Gastrocnemius medialis (tissue), 4 donors: ENCODE results near the gene RTL1. TPM values are rescaled to one million over a fixed set of nuclear protein-coding genes. Genes with fewer than 3 reads are reported as not detected.

Experiments
- ATAC-seq, 2 donors: fragments of 150-250 bp; one replicate each; pipeline ENCODE4 v1.9.1; 2016
- DNase-seq, 2 donors: peaks; one replicate each; pipeline ENCODE4 v3.0.0-alpha.2; 2019
- H3K27ac ChIP-seq, 4 donors: fragments of 200-600 bp; sonication (generic); 1 replicate in 1 of 4; 2 replicates in 3 of 4; pipeline ENCODE4 v1.5.1; 2016 to 2018; ENCODE audit warnings: mild to moderate bottlenecking in 2 of 4, moderate library complexity in 1 of 4
- H3K27me3 ChIP-seq, 3 donors: fragments of 200-600 bp; sonication (generic) in 2 of 3; 1 replicate in 1 of 3; 2 replicates in 2 of 3; pipeline versions ENCODE4 v1.5.1 to v1.6.0; 2016 to 2019; ENCODE audit warnings: mild to moderate bottlenecking in 1 of 3, moderate library complexity in 1 of 3
- H3K36me3 ChIP-seq, 2 donors: fragments of 200-600 bp; sonication (generic) in 1 of 2; one replicate each; pipeline ENCODE4 v1.5.1; 2017 to 2018
- H3K4me1 ChIP-seq, 2 donors: fragments of 200-600 bp; sonication (generic) in 1 of 2; one replicate each; pipeline ENCODE4 v1.5.1; 2016 to 2017; ENCODE audit warnings: mild to moderate bottlenecking in 2 of 2
- H3K4me3 ChIP-seq, 4 donors: fragments of 200-600 bp; sonication (generic) in 3 of 4; 1 replicate in 1 of 4; 2 replicates in 3 of 4; pipeline ENCODE4 v1.5.1; 2016 to 2019; ENCODE audit warnings: mild to moderate bottlenecking in 2 of 4
- H3K9me3 ChIP-seq, 3 donors: fragments of 200-600 bp; sonication (generic) in 2 of 3; 1 replicate in 1 of 3; 2 replicates in 2 of 3; pipeline ENCODE4 v1.5.1; 2016 to 2019
- POLR2A ChIP-seq, 2 donors: fragments of 450-650 bp; IDR thresholded peaks; one replicate each; pipeline ENCODE4 v1.6.1; 2017; ENCODE audit warnings: antibody characterized with exemption in 2 of 2, mild to moderate bottlenecking in 2 of 2, moderate library complexity in 2 of 2
- in situ Hi-C, 4 donors: fragments of 200-750 bp; cut with MboI; loops; one replicate each; pipeline versions ENCODE4 v1.15.0 to v1.8.0; 2017; ENCODE audit warnings: low sequenced_read_pairs in 4 of 4
- intact Hi-C: fragments of 100-400 bp; cut with DNase I; formaldehyde crosslinking; loops from one replicate; pipeline ENCODE4 v1.15.1; 2023; ENCODE audit warnings: low total_unique reads
- total RNA-seq, 4 donors: library from RNA; depleted of rRNA; stranded (reverse); fragments of >200 nt; gene quantifications; one replicate each; pipeline versions ENCODE4 v1.1.0 to v1.2.3, GENCODE V29; 2016
- TF ChIP-seq, protein P1 (sequence below), 5 experiments: fragments of 450-650 bp in 3 of 5; fragments of 200-600 bp in 2 of 5; sonication (generic) in 2 of 5; IDR thresholded peaks in 4 of 5; conservative IDR thresholded peaks in 1 of 5; 1 replicate in 4 of 5; 2 replicates in 1 of 5; pipeline ENCODE4 v1.5.1; 2016 to 2019; ENCODE audit warnings: antibody characterized with exemption in 5 of 5, mild to moderate bottlenecking in 3 of 5, moderate library complexity in 3 of 5

Gene RTL1
- total RNA-seq, 4 donors from 2014 or later, result not detected

DNA sequence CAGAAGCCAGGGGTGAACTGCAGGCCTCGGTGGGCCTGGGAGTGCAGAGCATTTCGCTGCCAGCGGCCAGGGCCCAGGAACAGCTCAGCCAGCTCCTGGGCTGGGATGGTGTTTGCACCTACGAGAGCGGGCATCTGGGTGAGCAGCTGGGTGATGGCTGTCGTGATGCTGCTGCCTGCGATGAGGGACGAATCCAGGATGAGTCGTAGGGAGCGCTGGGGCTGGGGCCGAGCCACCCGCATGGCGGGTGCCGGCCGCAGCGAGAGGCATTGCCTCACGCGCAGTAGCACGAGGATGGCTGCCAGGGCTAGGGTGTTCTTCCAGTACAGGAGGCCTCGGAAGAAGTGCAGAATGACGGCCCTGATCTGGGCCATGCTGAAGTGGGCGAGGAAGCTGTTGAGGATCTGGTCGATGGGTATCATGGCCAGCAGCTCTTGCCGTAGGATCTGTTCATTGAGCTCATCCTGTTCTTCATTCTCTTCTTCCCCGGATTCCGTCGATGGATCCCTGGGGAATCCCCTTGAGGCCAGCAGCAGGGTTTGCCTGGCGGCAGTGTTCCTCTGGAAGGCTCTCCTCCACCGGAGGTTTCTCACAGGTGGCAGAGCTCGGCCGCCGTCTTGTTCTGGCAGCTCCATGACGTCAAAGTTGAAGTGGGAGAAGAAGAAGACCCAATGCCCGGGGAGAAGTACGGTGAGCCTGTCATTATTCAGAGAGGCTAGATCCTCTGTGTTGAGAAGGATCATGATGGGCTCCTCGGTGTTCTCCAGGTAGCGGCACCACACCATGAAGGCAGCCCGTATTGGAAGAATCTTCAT, 22.1 kb downstream of the RTL1 start:
- no peak for ATAC-seq
- intact Hi-C loops, result no loop called here
- in situ Hi-C loops, result no loop called here
- Histone ChIP-seq H3K4me3 (no peak overlapping the region), H3K27me3 (no peaks in the 10 kb centered on the region), H3K4me1 (no peaks in the 10 kb centered on the region), H3K9me3 (no peaks in the 10 kb centered on the region), H3K36me3 (no peaks in the 10 kb centered on the region), H3K27ac (no peak overlapping the region)
- TF ChIP-seq, protein P1, sequence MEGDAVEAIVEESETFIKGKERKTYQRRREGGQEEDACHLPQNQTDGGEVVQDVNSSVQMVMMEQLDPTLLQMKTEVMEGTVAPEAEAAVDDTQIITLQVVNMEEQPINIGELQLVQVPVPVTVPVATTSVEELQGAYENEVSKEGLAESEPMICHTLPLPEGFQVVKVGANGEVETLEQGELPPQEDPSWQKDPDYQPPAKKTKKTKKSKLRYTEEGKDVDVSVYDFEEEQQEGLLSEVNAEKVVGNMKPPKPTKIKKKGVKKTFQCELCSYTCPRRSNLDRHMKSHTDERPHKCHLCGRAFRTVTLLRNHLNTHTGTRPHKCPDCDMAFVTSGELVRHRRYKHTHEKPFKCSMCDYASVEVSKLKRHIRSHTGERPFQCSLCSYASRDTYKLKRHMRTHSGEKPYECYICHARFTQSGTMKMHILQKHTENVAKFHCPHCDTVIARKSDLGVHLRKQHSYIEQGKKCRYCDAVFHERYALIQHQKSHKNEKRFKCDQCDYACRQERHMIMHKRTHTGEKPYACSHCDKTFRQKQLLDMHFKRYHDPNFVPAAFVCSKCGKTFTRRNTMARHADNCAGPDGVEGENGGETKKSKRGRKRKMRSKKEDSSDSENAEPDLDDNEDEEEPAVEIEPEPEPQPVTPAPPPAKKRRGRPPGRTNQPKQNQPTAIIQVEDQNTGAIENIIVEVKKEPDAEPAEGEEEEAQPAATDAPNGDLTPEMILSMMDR (IDR thresholded peaks at IDR 0.05 in 4 of 5, conservative IDR thresholded peaks at IDR 0.05 in 1 of 5), result no peak
- TF ChIP-seq POLR2A (IDR thresholded peaks at IDR 0.05), result no peak
- no peak for DNase-seq

DNA sequence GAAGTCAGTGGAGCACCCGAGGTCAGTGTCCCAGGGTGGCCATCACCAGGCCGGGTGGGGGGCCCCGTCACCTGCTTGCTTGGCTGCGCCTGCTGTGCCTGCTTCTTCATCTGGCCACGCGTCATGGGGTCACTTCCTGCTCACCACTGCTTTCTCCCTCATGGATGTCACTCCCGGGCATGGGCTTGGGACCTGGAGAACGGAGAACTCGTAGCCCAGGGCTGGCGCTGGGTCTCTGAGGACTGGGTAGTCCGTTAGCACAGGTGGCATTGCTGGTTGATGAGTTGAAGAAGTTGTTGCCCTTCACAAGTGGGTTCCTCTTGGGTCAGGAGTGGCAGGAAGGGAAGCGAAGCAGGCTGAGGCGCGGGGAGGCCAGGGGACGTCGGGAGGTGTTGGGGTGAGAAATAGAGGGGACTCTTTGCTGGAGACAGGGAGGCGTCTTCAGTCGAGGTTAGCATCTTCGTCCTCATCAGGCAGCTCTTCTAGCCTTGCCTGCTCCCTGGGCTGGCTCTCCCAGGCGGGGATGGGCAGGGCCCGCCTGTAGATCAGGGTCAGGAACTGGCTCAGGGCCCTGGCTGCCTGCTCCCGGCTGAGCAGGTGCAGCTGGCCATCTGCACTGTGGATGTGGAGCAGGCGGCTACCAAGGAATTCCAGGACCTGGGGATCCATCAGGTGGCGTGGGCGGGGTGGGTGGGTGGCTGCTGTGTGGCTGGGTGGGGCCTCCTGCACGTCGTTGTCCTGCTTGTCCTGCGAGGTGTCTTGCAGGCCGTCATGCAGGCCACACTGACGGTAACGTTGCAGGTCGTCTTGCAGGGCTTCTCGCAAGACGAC, 23.0 kb downstream of the RTL1 start:
- no peak overlapping the region for H3K27ac ChIP-seq
- no peaks in the 10 kb centered on the region for H3K36me3 ChIP-seq
- no peak for ATAC-seq
- no peak for DNase-seq
- H3K27me3 ChIP-seq, result no peaks in the 10 kb centered on the region
- in situ Hi-C loops (no loop called here), intact Hi-C loops (no loop called here)
- H3K9me3 ChIP-seq, result no peaks in the 10 kb centered on the region
- no peak overlapping the region for H3K4me3 ChIP-seq
- TF ChIP-seq, protein P1 (IDR thresholded peaks at IDR 0.05 in 4 of 5, conservative IDR thresholded peaks at IDR 0.05 in 1 of 5), result no peak
- TF ChIP-seq POLR2A (IDR thresholded peaks at IDR 0.05), result no peak
- H3K4me1 ChIP-seq, result no peaks in the 10 kb centered on the region

DNA sequence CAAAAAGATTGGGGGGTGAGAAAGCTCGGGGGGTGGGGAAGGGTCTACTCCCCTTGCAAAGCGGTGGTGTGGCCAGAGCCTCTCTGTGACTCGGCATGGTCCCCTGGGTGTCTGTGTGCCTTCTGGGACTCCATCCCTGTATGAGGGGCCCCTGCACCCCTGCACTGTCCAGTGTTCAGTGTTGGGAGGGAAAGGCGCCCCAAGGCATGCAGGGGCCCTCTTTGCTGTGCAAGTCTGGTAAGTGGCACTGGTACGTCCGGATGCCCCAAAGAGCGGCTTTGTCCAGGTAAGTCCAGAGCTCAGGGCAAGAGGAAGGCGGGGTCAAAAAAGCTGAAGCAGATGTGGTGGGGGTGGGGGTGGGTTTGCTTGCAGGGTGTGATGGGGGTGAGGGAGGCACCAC, 23.7 kb downstream of the RTL1 start:
- H3K4me3 ChIP-seq, result no peak overlapping the region
- H3K27me3 ChIP-seq, result no peaks in the 10 kb centered on the region
- no peaks in the 10 kb centered on the region for H3K4me1 ChIP-seq
- H3K36me3 ChIP-seq, result no peaks in the 10 kb centered on the region
- ATAC-seq, result no peak
- intact Hi-C loops, result no loop called here
- no peak overlapping the region for H3K27ac ChIP-seq
- no peaks in the 10 kb centered on the region for H3K9me3 ChIP-seq
- TF ChIP-seq, protein P1 (IDR thresholded peaks at IDR 0.05 in 4 of 5, conservative IDR thresholded peaks at IDR 0.05 in 1 of 5), result no peak
- TF ChIP-seq POLR2A (IDR thresholded peaks at IDR 0.05), result no peak
- in situ Hi-C loops, result no loop called here
- DNase-seq, result no peak

DNA sequence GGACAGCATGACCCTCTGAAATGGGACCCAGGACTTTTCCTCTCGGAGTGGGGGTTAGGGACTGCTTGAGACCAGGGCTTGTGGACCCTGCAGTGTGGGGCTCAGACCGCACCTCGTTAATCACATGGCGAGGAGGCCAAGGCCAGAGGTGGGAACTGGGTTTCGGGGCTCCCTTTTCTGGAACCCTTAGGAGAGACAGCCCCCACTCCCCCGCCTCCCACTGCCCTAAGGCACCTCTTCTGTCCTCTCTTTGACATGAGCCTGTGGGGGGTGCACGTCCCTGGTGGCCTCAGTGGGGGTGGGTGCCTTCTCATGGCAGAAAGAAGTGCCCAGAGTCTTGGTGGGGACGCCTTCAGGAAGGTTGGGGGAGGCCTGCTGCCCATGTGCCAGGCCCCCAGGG, 24.3 kb downstream of the RTL1 start:
- H3K4me1 ChIP-seq, result no peaks in the 10 kb centered on the region
- intact Hi-C loops (no loop called here), in situ Hi-C loops (no loop called here)
- H3K9me3 ChIP-seq, result no peaks in the 10 kb centered on the region
- no peaks in the 10 kb centered on the region for H3K27me3 ChIP-seq
- H3K27ac ChIP-seq, result no peak overlapping the region
- H3K36me3 ChIP-seq, result no peaks in the 10 kb centered on the region
- H3K4me3 ChIP-seq, result no peak overlapping the region
- no peak for ATAC-seq
- TF ChIP-seq, protein P1 (IDR thresholded peaks at IDR 0.05 in 4 of 5, conservative IDR thresholded peaks at IDR 0.05 in 1 of 5), result no peak
- no peak for TF ChIP-seq POLR2A (IDR thresholded peaks at IDR 0.05)
- no peak for DNase-seq
